GM19463 (cell line): ENCODE measurements around the gene CDT1.
"Not testable (repeated sequence)": the region's sequence is repeated elsewhere in the genome, so short reads cannot be mapped to it uniquely, and the experiment has no call there.

ENCODE experiments used
- ATAC-seq: cut with Tn5 transposase; IDR thresholded peaks from one replicate; pipeline ENCODE4 v1.9.1; 2021; ENCODE audit warnings: mild to moderate bottlenecking, moderate library complexity; ENCODE audit not compliant: unreplicated experiment

CDT1 gene

GRCh38 chr16:88815901-88816589, 12.5 kb downstream of the CDT1 start:
- ATAC-seq: no peak

- no peak for ATAC-seq
Measured at GRCh38 chr16:88816736-88817535, 13.3 kb downstream of the CDT1 start.

GRCh38 chr16:88817785-88818574, 14.4 kb downstream of the CDT1 start:
- no peak for ATAC-seq

- no peak for ATAC-seq
Measured at GRCh38 chr16:88818575-88818874, 14.9 kb downstream of the CDT1 start.

GRCh38 chr16:88819126-88819525, 15.5 kb downstream of the CDT1 start:
- ATAC-seq: no peak

GRCh38 chr16:88820385-88821025, 16.9 kb downstream of the CDT1 start:
- no peak for ATAC-seq

GRCh38 chr16:88821168-88821850, 17.7 kb downstream of the CDT1 start:
- ATAC-seq: no peak

- ATAC-seq: no peak
Measured at GRCh38 chr16:88822281-88823040, 18.9 kb downstream of the CDT1 start.

- ATAC-seq: not testable (repeated sequence)
Measured at GRCh38 chr16:88823646-88824045, 20.1 kb downstream of the CDT1 start.

GRCh38 chr16:88824256-88825077, 20.9 kb downstream of the CDT1 start:
- no peak for ATAC-seq

- no peak for ATAC-seq
Measured at GRCh38 chr16:88825146-88825545, 21.6 kb downstream of the CDT1 start.

GRCh38 chr16:88826070-88826840, 22.7 kb downstream of the CDT1 start:
- ATAC-seq: no peak

GRCh38 chr16:88827727-88828126, 24.1 kb downstream of the CDT1 start:
- no peak for ATAC-seq

- no peak for ATAC-seq
Measured at GRCh38 chr16:88828711-88829110, 25.1 kb downstream of the CDT1 start.

GRCh38 chr16:88830258-88830657, 26.7 kb downstream of the CDT1 start:
- ATAC-seq: no peak

GRCh38 chr16:88830783-88831182, 27.2 kb downstream of the CDT1 start:
- no peak for ATAC-seq

- no peak for ATAC-seq
Measured at GRCh38 chr16:88831838-88832237, 28.2 kb downstream of the CDT1 start.

GRCh38 chr16:88833086-88833485, 29.5 kb downstream of the CDT1 start:
- ATAC-seq: no peak
